HepG2 (cell line): ENCODE measurements around the gene TBC1D22A. TPM values are rescaled to one million over a fixed set of nuclear protein-coding genes. Genes with fewer than 3 reads are reported as not detected.
A peak's percentile ranks its signal among the peaks of the same experiment; 100 is the strongest.

ENCODE experiments used
- ASH2L ChIP-seq: fragments of 300-600, 200-600 bp; sonication (generic); IDR thresholded peaks from 2 replicates; pipeline ENCODE4 v1.7.0; 2017; ENCODE audit warnings: low read depth, mild to moderate bottlenecking, moderate library complexity, mixed read lengths, low read length; ENCODE audit not compliant: insufficient read length
- FOXC1 ChIP-seq: sonication (generic); formaldehyde crosslinking; IDR thresholded peaks from 2 replicates; pipeline ENCODE4 v1.8.0; 2022; ENCODE audit warnings: mild to moderate bottlenecking, missing genetic modification reagents, borderline replicate concordance
- HNRNPK ChIP-seq: fragments of 200-400 bp; formaldehyde crosslinking; IDR thresholded peaks from 2 replicates; pipeline ENCODE4 v1.6.1; 2018; ENCODE audit warnings: low read length, low read depth, moderate library complexity, mild to moderate bottlenecking; ENCODE audit not compliant: poor library complexity, severe bottlenecking
- HOXA5 ChIP-seq: sonication (generic); formaldehyde crosslinking; IDR thresholded peaks from 2 replicates; pipeline ENCODE4 v1.4.0; 2020; ENCODE audit warnings: missing genetic modification reagents
- SMARCC2 ChIP-seq: fragments of 450-650 bp; IDR thresholded peaks from 2 replicates; pipeline ENCODE4 v1.6.1; 2017; ENCODE audit warnings: antibody characterized with exemption, mild to moderate bottlenecking
- ZFX ChIP-seq: sonication (generic); formaldehyde crosslinking; IDR thresholded peaks from 2 replicates; pipeline ENCODE4 v1.4.0; 2020; ENCODE audit warnings: mild to moderate bottlenecking, low read depth, missing genetic modification reagents, moderate library complexity
- ZNF292 ChIP-seq: sonication (generic); formaldehyde crosslinking; IDR thresholded peaks from 2 replicates; pipeline ENCODE4 v1.8.1; 2022; ENCODE audit warnings: mild to moderate bottlenecking, low read depth, missing genetic modification reagents, borderline replicate concordance
- ZSCAN29 ChIP-seq: sonication (generic); formaldehyde crosslinking; conservative IDR thresholded peaks from 2 replicates; pipeline ENCODE4 v1.4.0; 2020; ENCODE audit warnings: mild to moderate bottlenecking, missing genetic modification reagents
- polyA plus RNA-seq, 8 experiments: library from polyadenylated mRNA; depleted of rRNA in 3 of 8; stranded (reverse) in 7 of 8; unstranded in 1 of 8; fragments of >200 nt; fragmentation: Illumina TruSeq in 4 of 8; extraction: Trizol in 4 of 8; gene quantifications; 2 replicates each; pipeline versions ENCODE4 v1.2.1 to v1.2.3, GENCODE V29; 2011 to 2016; ENCODE audit warnings: low read depth in 4 of 8, missing spikeins in 1 of 8, mixed read lengths in 1 of 8; ENCODE audit not compliant: insufficient read depth in 1 of 8
- total RNA-seq, 5 experiments: library from RNA; depleted of rRNA; stranded (reverse); fragments of >200 nt; fragmentation: Illumina TruSeq; extraction: Trizol; gene quantifications; 2 replicates each; pipeline ENCODE4 v1.2.3, GENCODE V29; 2016; ENCODE audit warnings: low read depth in 1 of 5
- TF ChIP-seq, protein P1 (sequence below): sonication (generic); formaldehyde crosslinking; IDR thresholded peaks from 2 replicates; pipeline ENCODE4 v1.4.0; 2020; ENCODE audit warnings: missing genetic modification reagents
- TF ChIP-seq, protein P2 (sequence below): sonication (generic); formaldehyde crosslinking; IDR thresholded peaks from 2 replicates; pipeline ENCODE4 v1.8.0; 2022; ENCODE audit warnings: missing genetic modification reagents, mild to moderate bottlenecking, moderate library complexity, borderline replicate concordance
- TF ChIP-seq, protein P3 (sequence below): sonication (generic); formaldehyde crosslinking; IDR thresholded peaks from 2 replicates; pipeline ENCODE4 v1.9.0; 2021; ENCODE audit warnings: missing genetic modification reagents, borderline replicate concordance
- TF ChIP-seq, protein P4 (sequence below): sonication (generic); formaldehyde crosslinking; IDR thresholded peaks from 2 replicates; pipeline ENCODE4 v1.9.0; 2021; ENCODE audit warnings: missing genetic modification reagents, mild to moderate bottlenecking, borderline replicate concordance
- TF ChIP-seq, protein P5 (sequence below): sonication (generic); formaldehyde crosslinking; IDR thresholded peaks from 2 replicates; pipeline ENCODE4 v1.4.0; 2020; ENCODE audit warnings: mild to moderate bottlenecking, missing genetic modification reagents
- TF ChIP-seq, protein P6 (sequence below): sonication (generic); formaldehyde crosslinking; IDR thresholded peaks from 2 replicates; pipeline ENCODE4 v1.5.1; 2020; ENCODE audit warnings: missing genetic modification reagents, mild to moderate bottlenecking, borderline replicate concordance
- TF ChIP-seq, protein P7 (sequence below): sonication (generic); formaldehyde crosslinking; IDR thresholded peaks from 2 replicates; pipeline ENCODE4 v1.9.0; 2021; ENCODE audit warnings: missing genetic modification reagents, mild to moderate bottlenecking, borderline replicate concordance

Gene TBC1D22A
- total and polyA plus RNA-seq, 2 of the 13 experiments (the other 11 are each of a cell fraction or from before 2014, with no cell fraction given) = 17.3 to 18.0 TPM

DNA sequence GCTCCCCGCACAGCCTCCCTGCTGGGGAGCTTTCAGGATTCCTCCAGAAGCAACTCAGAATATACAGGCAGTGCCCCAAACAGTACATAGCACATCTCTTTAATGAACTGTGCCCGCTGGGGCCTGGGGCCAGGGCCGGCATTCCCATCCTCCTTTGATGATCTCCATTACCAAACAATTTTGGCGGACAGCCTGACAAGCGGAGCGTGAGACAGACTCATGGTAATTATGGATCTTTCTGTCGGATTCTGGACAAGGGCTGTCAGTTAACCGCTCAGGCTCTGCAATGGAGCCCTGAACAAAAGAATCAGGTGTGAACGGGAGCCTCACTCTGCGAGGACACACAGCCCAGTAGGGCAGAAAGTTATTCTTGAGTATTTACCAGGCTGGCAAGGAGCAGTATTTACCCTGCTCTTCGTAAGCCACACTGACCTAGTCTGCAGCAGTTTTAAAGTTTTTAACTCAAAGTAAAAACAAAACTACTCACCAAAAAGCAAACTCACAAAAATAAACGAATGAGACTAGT, 174.0 kb downstream of the TBC1D22A start (continued):
- no peak for TF ChIP-seq ZSCAN29
- TF ChIP-seq ZFX (CRISPR knock-in tag) = peak; percentile 28
- TF ChIP-seq HOXA5 (CRISPR knock-in tag) = no peak
- peak; percentile 12 for TF ChIP-seq ASH2L
- TF ChIP-seq SMARCC2 = no peak
- TF ChIP-seq, protein P1, sequence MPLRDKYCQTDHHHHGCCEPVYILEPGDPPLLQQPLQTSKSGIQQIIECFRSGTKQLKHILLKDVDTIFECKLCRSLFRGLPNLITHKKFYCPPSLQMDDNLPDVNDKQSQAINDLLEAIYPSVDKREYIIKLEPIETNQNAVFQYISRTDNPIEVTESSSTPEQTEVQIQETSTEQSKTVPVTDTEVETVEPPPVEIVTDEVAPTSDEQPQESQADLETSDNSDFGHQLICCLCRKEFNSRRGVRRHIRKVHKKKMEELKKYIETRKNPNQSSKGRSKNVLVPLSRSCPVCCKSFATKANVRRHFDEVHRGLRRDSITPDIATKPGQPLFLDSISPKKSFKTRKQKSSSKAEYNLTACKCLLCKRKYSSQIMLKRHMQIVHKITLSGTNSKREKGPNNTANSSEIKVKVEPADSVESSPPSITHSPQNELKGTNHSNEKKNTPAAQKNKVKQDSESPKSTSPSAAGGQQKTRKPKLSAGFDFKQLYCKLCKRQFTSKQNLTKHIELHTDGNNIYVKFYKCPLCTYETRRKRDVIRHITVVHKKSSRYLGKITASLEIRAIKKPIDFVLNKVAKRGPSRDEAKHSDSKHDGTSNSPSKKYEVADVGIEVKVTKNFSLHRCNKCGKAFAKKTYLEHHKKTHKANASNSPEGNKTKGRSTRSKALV = no peak
- TF ChIP-seq ZNF292 (CRISPR knock-in tag) = no peak
- TF ChIP-seq, protein P2, sequence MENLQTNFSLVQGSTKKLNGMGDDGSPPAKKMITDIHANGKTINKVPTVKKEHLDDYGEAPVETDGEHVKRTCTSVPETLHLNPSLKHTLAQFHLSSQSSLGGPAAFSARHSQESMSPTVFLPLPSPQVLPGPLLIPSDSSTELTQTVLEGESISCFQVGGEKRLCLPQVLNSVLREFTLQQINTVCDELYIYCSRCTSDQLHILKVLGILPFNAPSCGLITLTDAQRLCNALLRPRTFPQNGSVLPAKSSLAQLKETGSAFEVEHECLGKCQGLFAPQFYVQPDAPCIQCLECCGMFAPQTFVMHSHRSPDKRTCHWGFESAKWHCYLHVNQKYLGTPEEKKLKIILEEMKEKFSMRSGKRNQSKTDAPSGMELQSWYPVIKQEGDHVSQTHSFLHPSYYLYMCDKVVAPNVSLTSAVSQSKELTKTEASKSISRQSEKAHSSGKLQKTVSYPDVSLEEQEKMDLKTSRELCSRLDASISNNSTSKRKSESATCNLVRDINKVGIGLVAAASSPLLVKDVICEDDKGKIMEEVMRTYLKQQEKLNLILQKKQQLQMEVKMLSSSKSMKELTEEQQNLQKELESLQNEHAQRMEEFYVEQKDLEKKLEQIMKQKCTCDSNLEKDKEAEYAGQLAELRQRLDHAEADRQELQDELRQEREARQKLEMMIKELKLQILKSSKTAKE (CRISPR knock-in tag) = no peak
- TF ChIP-seq, protein P3, sequence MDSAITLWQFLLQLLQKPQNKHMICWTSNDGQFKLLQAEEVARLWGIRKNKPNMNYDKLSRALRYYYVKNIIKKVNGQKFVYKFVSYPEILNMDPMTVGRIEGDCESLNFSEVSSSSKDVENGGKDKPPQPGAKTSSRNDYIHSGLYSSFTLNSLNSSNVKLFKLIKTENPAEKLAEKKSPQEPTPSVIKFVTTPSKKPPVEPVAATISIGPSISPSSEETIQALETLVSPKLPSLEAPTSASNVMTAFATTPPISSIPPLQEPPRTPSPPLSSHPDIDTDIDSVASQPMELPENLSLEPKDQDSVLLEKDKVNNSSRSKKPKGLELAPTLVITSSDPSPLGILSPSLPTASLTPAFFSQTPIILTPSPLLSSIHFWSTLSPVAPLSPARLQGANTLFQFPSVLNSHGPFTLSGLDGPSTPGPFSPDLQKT (CRISPR knock-in tag) = no peak
- TF ChIP-seq, protein P4, sequence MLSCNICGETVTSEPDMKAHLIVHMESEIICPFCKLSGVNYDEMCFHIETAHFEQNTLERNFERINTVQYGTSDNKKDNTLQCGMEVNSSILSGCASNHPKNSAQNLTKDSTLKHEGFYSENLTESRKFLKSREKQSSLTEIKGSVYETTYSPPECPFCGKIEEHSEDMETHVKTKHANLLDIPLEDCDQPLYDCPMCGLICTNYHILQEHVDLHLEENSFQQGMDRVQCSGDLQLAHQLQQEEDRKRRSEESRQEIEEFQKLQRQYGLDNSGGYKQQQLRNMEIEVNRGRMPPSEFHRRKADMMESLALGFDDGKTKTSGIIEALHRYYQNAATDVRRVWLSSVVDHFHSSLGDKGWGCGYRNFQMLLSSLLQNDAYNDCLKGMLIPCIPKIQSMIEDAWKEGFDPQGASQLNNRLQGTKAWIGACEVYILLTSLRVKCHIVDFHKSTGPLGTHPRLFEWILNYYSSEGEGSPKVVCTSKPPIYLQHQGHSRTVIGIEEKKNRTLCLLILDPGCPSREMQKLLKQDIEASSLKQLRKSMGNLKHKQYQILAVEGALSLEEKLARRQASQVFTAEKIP (CRISPR knock-in tag) = no peak
- no peak for TF ChIP-seq FOXC1 (CRISPR knock-in tag)
- no peak for TF ChIP-seq HNRNPK
- TF ChIP-seq, protein P5, sequence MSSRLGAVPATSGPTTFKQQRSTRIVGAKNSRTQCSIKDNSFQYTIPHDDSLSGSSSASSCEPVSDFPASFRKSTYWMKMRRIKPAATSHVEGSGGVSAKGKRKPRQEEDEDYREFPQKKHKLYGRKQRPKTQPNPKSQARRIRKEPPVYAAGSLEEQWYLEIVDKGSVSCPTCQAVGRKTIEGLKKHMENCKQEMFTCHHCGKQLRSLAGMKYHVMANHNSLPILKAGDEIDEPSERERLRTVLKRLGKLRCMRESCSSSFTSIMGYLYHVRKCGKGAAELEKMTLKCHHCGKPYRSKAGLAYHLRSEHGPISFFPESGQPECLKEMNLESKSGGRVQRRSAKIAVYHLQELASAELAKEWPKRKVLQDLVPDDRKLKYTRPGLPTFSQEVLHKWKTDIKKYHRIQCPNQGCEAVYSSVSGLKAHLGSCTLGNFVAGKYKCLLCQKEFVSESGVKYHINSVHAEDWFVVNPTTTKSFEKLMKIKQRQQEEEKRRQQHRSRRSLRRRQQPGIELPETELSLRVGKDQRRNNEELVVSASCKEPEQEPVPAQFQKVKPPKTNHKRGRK = no peak
- TF ChIP-seq, protein P6, sequence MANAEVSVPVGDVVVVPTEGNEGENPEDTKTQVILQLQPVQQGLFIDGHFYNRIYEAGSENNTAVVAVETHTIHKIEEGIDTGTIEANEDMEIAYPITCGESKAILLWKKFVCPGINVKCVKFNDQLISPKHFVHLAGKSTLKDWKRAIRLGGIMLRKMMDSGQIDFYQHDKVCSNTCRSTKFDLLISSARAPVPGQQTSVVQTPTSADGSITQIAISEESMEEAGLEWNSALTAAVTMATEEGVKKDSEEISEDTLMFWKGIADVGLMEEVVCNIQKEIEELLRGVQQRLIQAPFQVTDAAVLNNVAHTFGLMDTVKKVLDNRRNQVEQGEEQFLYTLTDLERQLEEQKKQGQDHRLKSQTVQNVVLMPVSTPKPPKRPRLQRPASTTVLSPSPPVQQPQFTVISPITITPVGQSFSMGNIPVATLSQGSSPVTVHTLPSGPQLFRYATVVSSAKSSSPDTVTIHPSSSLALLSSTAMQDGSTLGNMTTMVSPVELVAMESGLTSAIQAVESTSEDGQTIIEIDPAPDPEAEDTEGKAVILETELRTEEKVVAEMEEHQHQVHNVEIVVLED (CRISPR knock-in tag) = no peak
- TF ChIP-seq, protein P7, sequence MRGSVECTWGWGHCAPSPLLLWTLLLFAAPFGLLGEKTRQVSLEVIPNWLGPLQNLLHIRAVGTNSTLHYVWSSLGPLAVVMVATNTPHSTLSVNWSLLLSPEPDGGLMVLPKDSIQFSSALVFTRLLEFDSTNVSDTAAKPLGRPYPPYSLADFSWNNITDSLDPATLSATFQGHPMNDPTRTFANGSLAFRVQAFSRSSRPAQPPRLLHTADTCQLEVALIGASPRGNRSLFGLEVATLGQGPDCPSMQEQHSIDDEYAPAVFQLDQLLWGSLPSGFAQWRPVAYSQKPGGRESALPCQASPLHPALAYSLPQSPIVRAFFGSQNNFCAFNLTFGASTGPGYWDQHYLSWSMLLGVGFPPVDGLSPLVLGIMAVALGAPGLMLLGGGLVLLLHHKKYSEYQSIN (CRISPR knock-in tag) = no peak
